OCI-LY3 (cell line): ENCODE measurements around the gene PTGDR.

Experiments used
- CTCF ChIP-seq: fragments of 200-600, 300-600 bp; sonication (generic); IDR thresholded peaks from 2 replicates; pipeline ENCODE4 v1.5.1; 2014; ENCODE audit warnings: antibody characterized with exemption, low read length, low read depth
- EZH2phosphoT487 ChIP-seq: fragments of 200-600 bp; shearing (Covaris generic); IDR thresholded peaks from 2 replicates; pipeline ENCODE4 v1.6.1; 2018; ENCODE audit warnings: antibody characterized with exemption, mixed run types, low read depth

GRCh38 chr14:52307376-52307775, 39.9 kb downstream of the PTGDR start:
- TF ChIP-seq CTCF, result no peak
- TF ChIP-seq EZH2phosphoT487, result no peak
